HG03196 (cell line): ENCODE results near the gene SYNJ2.

ENCODE experiments used
- ATAC-seq: cut with Tn5 transposase; IDR thresholded peaks from one replicate; pipeline ENCODE4 v1.9.1; 2021; ENCODE audit not compliant: unreplicated experiment

Gene SYNJ2

GRCh38 chr6:158011980-158012566, 30.4 kb downstream of the SYNJ2 start:
- peak; percentile 33 for ATAC-seq

GRCh38 chr6:158013904-158014504, 32.3 kb downstream of the SYNJ2 start:
- ATAC-seq = no peak

- no peak for ATAC-seq
Observed at GRCh38 chr6:158014505-158015187, 33.0 kb downstream of the SYNJ2 start.

- no peak for ATAC-seq
Observed at GRCh38 chr6:158015188-158015506, 33.5 kb downstream of the SYNJ2 start.

- ATAC-seq = no peak
Observed at GRCh38 chr6:158016571-158017383, 35.1 kb downstream of the SYNJ2 start.

GRCh38 chr6:158017621-158018040, 36.0 kb downstream of the SYNJ2 start:
- ATAC-seq = no peak

GRCh38 chr6:158018041-158018771, 36.5 kb downstream of the SYNJ2 start:
- no peak for ATAC-seq

GRCh38 chr6:158018851-158019361, 37.2 kb downstream of the SYNJ2 start:
- ATAC-seq = no peak

- ATAC-seq = no peak
Observed at GRCh38 chr6:158019416-158019815, 37.8 kb downstream of the SYNJ2 start.

- no peak for ATAC-seq
Observed at GRCh38 chr6:158020272-158020711, 38.6 kb downstream of the SYNJ2 start.

- ATAC-seq = no peak
Observed at GRCh38 chr6:158020811-158021210, 39.1 kb downstream of the SYNJ2 start.

GRCh38 chr6:158021376-158021775, 39.7 kb downstream of the SYNJ2 start:
- ATAC-seq = no peak

- ATAC-seq = no peak
Observed at GRCh38 chr6:158021814-158022748, 40.4 kb downstream of the SYNJ2 start.

- no peak for ATAC-seq
Observed at GRCh38 chr6:158022749-158023596, 41.3 kb downstream of the SYNJ2 start.

GRCh38 chr6:158023597-158023939, 41.9 kb downstream of the SYNJ2 start:
- no peak for ATAC-seq

GRCh38 chr6:158024566-158025297, 43.1 kb downstream of the SYNJ2 start:
- no peak for ATAC-seq

GRCh38 chr6:158026054-158026900, 44.6 kb downstream of the SYNJ2 start:
- peak; percentile 60 for ATAC-seq
